H9 (cell line): Measurements from ENCODE around the gene NFASC. TPM values are rescaled to one million over a fixed set of nuclear protein-coding genes. Genes with fewer than 3 reads are reported as not detected.

Experiments
- DNase-seq: peaks from one replicate; pipeline ENCODE4 v3.0.0-alpha.2; 2017
- H2AFZ ChIP-seq: one replicate; pipeline ENCODE4 v1.6.1; 2013; ENCODE audit warnings: mild to moderate bottlenecking, low read length, control low read depth, moderate library complexity
- H2AK5ac ChIP-seq: 2 replicates; pipeline ENCODE4 v1.6.1; 2013; ENCODE audit warnings: low read length, control low read depth, mixed read lengths; ENCODE audit not compliant: insufficient read length
- H2BK120ac ChIP-seq: one replicate; pipeline ENCODE4 v1.6.1; 2013; ENCODE audit warnings: low read depth, mild to moderate bottlenecking, low read length, control low read depth, inconsistent platforms; ENCODE audit not compliant: poor library complexity, severe bottlenecking
- H2BK12ac ChIP-seq: 2 replicates; pipeline ENCODE4 v1.6.1; 2013; ENCODE audit warnings: low read length, control low read depth, mixed read lengths, low read depth; ENCODE audit not compliant: insufficient read length
- H2BK15ac ChIP-seq: 2 replicates; pipeline ENCODE4 v1.6.1; 2013; ENCODE audit warnings: low read depth, low read length, control low read depth
- H2BK20ac ChIP-seq: one replicate; pipeline ENCODE4 v1.6.1; 2013; ENCODE audit warnings: low read depth, mild to moderate bottlenecking, low read length, control low read depth, inconsistent platforms; ENCODE audit not compliant: poor library complexity, severe bottlenecking
- H2BK5ac ChIP-seq: 2 replicates; pipeline ENCODE4 v1.6.1; 2013; ENCODE audit warnings: low read length, control low read depth, mixed read lengths; ENCODE audit not compliant: insufficient read length
- H3K14ac ChIP-seq: 2 replicates; pipeline ENCODE4 v1.6.1; 2013; ENCODE audit warnings: low read length, control low read depth; ENCODE audit not compliant: insufficient read depth
- H3K18ac ChIP-seq: 2 replicates; pipeline ENCODE4 v1.6.1; 2013; ENCODE audit warnings: low read depth, mild to moderate bottlenecking, mixed read lengths, low read length, control low read depth; ENCODE audit not compliant: insufficient read length
- H3K23ac ChIP-seq: 2 replicates; pipeline ENCODE4 v1.6.1; 2013; ENCODE audit warnings: low read length, control low read depth, mixed read lengths, low read depth; ENCODE audit not compliant: insufficient read length
- H3K23me2 ChIP-seq: 2 replicates; pipeline ENCODE4 v1.6.1; 2013; ENCODE audit warnings: low read depth, mild to moderate bottlenecking, mixed read lengths, low read length, control low read depth; ENCODE audit not compliant: insufficient read length, poor library complexity, severe bottlenecking
- H3K27ac ChIP-seq: 2 replicates; pipeline ENCODE4 v1.5.1; 2013; ENCODE audit warnings: low read length, control low read depth, mixed read lengths, low read depth; ENCODE audit not compliant: insufficient read length
- H3K27me3 ChIP-seq: 2 replicates; pipeline ENCODE4 v1.6.1; 2013; ENCODE audit warnings: low read length, control low read depth, inconsistent platforms; ENCODE audit not compliant: insufficient read depth
- H3K4ac ChIP-seq: 2 replicates; pipeline ENCODE4 v1.6.1; 2013; ENCODE audit warnings: low read depth, mild to moderate bottlenecking, control low read depth, inconsistent platforms, low read length, moderate library complexity
- H3K4me1 ChIP-seq: 2 replicates; pipeline ENCODE4 v1.6.1; 2013; ENCODE audit warnings: low read length, control low read depth, inconsistent platforms; ENCODE audit not compliant: insufficient read depth
- H3K4me2 ChIP-seq: 2 replicates; pipeline ENCODE4 v1.6.1; 2013; ENCODE audit warnings: low read length, control low read depth, mixed read lengths; ENCODE audit not compliant: insufficient read length, insufficient read depth
- H3K56ac ChIP-seq: 2 replicates; pipeline ENCODE4 v1.6.1; 2013; ENCODE audit warnings: low read depth, mild to moderate bottlenecking, mixed read lengths, low read length, control low read depth; ENCODE audit not compliant: insufficient read length
- H3K79me1 ChIP-seq: 2 replicates; pipeline ENCODE4 v1.6.1; 2013; ENCODE audit warnings: low read depth, mild to moderate bottlenecking, moderate library complexity, low read length, control low read depth, inconsistent platforms; ENCODE audit not compliant: insufficient read depth, poor library complexity, severe bottlenecking
- H3K79me2 ChIP-seq: 2 replicates; pipeline ENCODE4 v1.6.1; 2013; ENCODE audit warnings: low read length, control low read depth, inconsistent platforms; ENCODE audit not compliant: insufficient read depth
- H3K9ac ChIP-seq: 2 replicates; pipeline ENCODE4 v1.6.1; 2013; ENCODE audit warnings: low read length, control low read depth, mixed read lengths; ENCODE audit not compliant: insufficient read length; ENCODE audit errors: extremely low read depth
- H3K9me3 ChIP-seq: one replicate; pipeline ENCODE4 v1.6.1; 2013; ENCODE audit warnings: low read depth, low read length, inconsistent platforms; ENCODE audit not compliant: control insufficient read depth
- H3T11ph ChIP-seq: one replicate; pipeline ENCODE4 v1.6.1; 2013; ENCODE audit warnings: mild to moderate bottlenecking, low read length, control low read depth, inconsistent platforms
- H4K20me1 ChIP-seq: one replicate; pipeline ENCODE4 v1.6.1; 2013; ENCODE audit not compliant: control insufficient read depth, insufficient read length, insufficient read depth
- H4K5ac ChIP-seq: 2 replicates; pipeline ENCODE4 v1.6.1; 2013; ENCODE audit warnings: low read depth, mild to moderate bottlenecking, mixed read lengths, low read length, control low read depth; ENCODE audit not compliant: insufficient read length
- H4K8ac ChIP-seq: replicated peaks from 2 replicates; pipeline ENCODE4 v1.6.1; 2013; ENCODE audit warnings: low read length, control low read depth, mixed read lengths, low read depth; ENCODE audit not compliant: insufficient read length
- H4K91ac ChIP-seq: 2 replicates; pipeline ENCODE4 v1.6.1; 2013; ENCODE audit warnings: low read depth, mild to moderate bottlenecking, moderate library complexity, mixed read lengths, low read length, control low read depth; ENCODE audit not compliant: insufficient read length
- H3K27ac Mint-ChIP-seq, 3 experiments: 2 replicates in 2 of 3; 3 replicates in 1 of 3; pipeline ENCODE4 v1.8.0; 2020 to 2021; ENCODE audit warnings: mixed read lengths in 3 of 3, mild to moderate bottlenecking in 1 of 3, moderate library complexity in 1 of 3
- H3K27me3 Mint-ChIP-seq: 2 replicates; pipeline ENCODE4 v1.8.0; 2021; ENCODE audit warnings: low read depth, mild to moderate bottlenecking, moderate library complexity, mixed read lengths
- H3K36me3 Mint-ChIP-seq, 3 experiments: 2 replicates in 2 of 3; 3 replicates in 1 of 3; pipeline ENCODE4 v1.8.0; 2020 to 2021; ENCODE audit warnings: low read depth in 3 of 3, mixed read lengths in 3 of 3; ENCODE audit not compliant: insufficient read depth in 1 of 3
- H3K4me1 Mint-ChIP-seq, 2 experiments: 2 replicates each; pipeline ENCODE4 v1.8.0; 2020; ENCODE audit warnings: mixed read lengths in 2 of 2
- H3K4me3 Mint-ChIP-seq, 2 experiments: 2 replicates in 1 of 2; 3 replicates in 1 of 2; pipeline ENCODE4 v1.8.0; 2020 to 2021; ENCODE audit warnings: mild to moderate bottlenecking in 2 of 2, mixed read lengths in 2 of 2, moderate library complexity in 1 of 2
- H3K9me3 Mint-ChIP-seq, 2 experiments: 2 replicates in 1 of 2; 3 replicates in 1 of 2; pipeline ENCODE4 v1.8.0; 2020; ENCODE audit warnings: mild to moderate bottlenecking in 2 of 2, mixed read lengths in 2 of 2, moderate library complexity in 1 of 2
- WGBS: extraction: QIAGEN DNeasy Blood & Tissue Kit; methylation state at CpG from one replicate; pipeline ENCODE4 v1.1.7; 2013; ENCODE audit warnings: missing lambda C conversion rate, low lambda C conversion rate, mixed read lengths; ENCODE audit not compliant: insufficient read length; ENCODE audit errors: extremely low coverage; 5-methylcytosine and 5-hydroxymethylcytosine counted together
- total RNA-seq: library from RNA; stranded (reverse); gene quantifications from 2 replicates; pipeline ENCODE4 v1.2.1, GENCODE V29; 2021
- TF ChIP-seq, protein P1 (sequence below): fragments of 200-600 bp; sonication (generic); conservative IDR thresholded peaks from 3 replicates; pipeline ENCODE4 v1.8.0; 2021; ENCODE audit warnings: antibody characterized with exemption, mild to moderate bottlenecking

The NFASC gene
- total RNA-seq, 1 experiment from 2014 or later = 5.0 TPM

DNA sequence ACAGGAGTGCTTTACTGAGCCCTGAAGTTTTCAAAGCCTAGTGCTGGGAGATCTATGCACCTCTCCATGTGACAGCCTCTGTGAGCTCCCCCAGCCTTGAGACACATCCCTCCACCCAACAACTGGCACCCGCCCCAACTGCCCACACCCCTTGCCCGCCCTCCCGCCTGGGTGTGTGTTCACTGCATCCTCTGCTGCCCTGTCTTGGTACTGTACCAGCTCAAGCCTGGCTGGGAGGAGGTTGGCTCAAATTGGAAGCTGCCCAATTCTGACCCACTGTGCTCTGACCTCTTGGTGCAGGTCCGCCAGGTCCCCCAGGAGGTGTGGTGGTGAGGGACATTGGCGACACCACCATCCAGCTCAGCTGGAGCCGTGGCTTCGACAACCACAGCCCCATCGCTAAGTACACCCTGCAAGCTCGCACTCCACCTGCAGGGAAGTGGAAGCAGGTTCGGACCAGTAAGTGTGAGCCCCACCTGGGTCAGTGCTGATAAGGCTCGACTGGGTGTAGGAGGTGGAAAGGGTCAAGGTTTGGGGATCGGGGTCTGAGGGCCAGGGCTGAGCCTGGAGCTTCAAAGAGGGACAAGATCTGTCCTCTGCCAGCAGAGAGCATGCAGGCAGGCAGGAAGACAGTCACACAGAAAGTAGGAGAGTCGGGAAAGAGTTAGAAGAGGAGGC is 195.6 kb downstream of the NFASC start:
- Histone ChIP-seq H3K4me1 (no peaks in the 10 kb centered on the region), H3K4me2 (no peak overlapping the region), H4K8ac (no peak overlapping the region), H2BK20ac (no peak overlapping the region), H3K14ac (no peak overlapping the region), H2BK15ac (no peak overlapping the region), H2BK12ac (no peak overlapping the region), H3K23ac (no peak overlapping the region), H4K91ac (no peak overlapping the region), H3K23me2 (peaks cover 3% of the 10 kb centered on the region), H2BK5ac (no peak overlapping the region), H2BK120ac (no peak overlapping the region), H3K9me3 (no peaks in the 10 kb centered on the region), H4K5ac (no peak overlapping the region), H2AK5ac (no peak overlapping the region), H3K27me3 (no peaks in the 10 kb centered on the region), H3K56ac (no peak overlapping the region), H2AFZ (no peak overlapping the region), H3K79me1 (no peaks in the 10 kb centered on the region), H3K9ac (no peak overlapping the region), H3T11ph (no peak overlapping the region), H3K4ac (no peak overlapping the region), H3K27ac (no peak overlapping the region), H3K79me2 (no peaks in the 10 kb centered on the region), H4K20me1 (no peaks in the 10 kb centered on the region), H3K18ac (no peak overlapping the region)
- TF ChIP-seq, protein P1, sequence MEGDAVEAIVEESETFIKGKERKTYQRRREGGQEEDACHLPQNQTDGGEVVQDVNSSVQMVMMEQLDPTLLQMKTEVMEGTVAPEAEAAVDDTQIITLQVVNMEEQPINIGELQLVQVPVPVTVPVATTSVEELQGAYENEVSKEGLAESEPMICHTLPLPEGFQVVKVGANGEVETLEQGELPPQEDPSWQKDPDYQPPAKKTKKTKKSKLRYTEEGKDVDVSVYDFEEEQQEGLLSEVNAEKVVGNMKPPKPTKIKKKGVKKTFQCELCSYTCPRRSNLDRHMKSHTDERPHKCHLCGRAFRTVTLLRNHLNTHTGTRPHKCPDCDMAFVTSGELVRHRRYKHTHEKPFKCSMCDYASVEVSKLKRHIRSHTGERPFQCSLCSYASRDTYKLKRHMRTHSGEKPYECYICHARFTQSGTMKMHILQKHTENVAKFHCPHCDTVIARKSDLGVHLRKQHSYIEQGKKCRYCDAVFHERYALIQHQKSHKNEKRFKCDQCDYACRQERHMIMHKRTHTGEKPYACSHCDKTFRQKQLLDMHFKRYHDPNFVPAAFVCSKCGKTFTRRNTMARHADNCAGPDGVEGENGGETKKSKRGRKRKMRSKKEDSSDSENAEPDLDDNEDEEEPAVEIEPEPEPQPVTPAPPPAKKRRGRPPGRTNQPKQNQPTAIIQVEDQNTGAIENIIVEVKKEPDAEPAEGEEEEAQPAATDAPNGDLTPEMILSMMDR = peak; percentile 66
- H3K27ac Mint-ChIP-seq = no peak overlapping the region; a peak in 1 of 7 replicates
- H3K4me3 Mint-ChIP-seq = no peak overlapping the region
- no peaks in the 10 kb centered on the region for H3K9me3 Mint-ChIP-seq
- DNase-seq = peak; percentile 70
- WGBS = no CpG with 5 or more reads among the region's 13 CpGs
- H3K36me3 Mint-ChIP-seq = no peaks in the 10 kb centered on the region
- peaks cover 3% of the 10 kb centered on the region; the same call in 1 of the 2 replicates for H3K27me3 Mint-ChIP-seq
- peaks cover 4% of the 10 kb centered on the region in 2 experiments for H3K4me1 Mint-ChIP-seq
